ENCODE data around the gene TRAPPC1.

DNA sequence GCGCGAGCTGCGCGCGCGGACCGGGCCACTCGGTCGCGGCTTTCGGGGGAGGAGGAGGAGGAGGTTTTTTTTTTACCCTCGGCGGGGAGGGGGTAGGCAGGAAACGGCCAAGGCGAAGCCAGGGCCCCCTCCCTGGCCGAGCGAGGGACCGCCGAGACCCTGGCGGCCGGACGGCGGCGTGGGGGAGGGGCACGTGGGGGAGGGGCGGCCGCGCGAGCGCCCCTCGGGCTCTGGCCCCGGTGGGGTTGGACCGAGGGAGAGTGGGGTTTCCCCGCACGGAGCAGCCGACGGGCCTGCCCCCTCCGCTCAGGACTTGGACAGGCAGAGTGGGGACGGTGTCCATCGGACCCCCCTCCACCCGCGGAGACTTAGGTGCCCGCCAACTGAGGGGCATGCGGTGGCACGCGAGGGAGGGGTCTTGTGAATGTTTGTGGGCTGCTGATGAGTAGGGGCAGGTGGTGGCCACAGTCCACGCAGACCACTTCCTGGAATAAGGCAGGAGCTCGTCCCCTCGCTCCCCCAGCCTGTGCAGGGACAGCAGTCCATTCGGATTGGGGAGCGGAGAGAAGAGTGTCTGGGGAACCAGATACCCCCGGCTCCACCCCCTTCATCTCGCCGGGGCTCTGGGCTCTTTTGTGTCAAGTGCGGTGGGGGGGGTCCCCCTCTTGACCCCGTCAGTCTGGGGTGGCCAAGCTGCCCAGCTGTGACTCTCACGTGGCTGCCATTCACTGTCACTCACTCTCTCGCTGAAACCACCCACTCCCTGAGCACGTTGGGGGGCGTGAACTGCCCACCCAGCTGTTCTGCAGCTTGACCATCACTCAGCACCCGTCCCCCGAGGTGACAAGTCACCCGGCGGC is 46.1 kb downstream of the TRAPPC1 start:
- TF ChIP-seq CTCF (IDR thresholded peaks at IDR 0.05) (no peak), POLR2A (IDR thresholded peaks at IDR 0.05) (peak; percentile 51), POLR2AphosphoS5 (IDR thresholded peaks at IDR 0.05) (no peak)

Measured in prostate gland (tissue), 2 donors.